ELR (cell line): ENCODE data around the gene IGF2R.
"Not testable (repeated sequence)": the region's sequence is repeated elsewhere in the genome, so short reads cannot be mapped to it uniquely, and the experiment has no call there.

Experiments used
- DNase-seq: peaks from one replicate; pipeline ENCODE4 v3.0.0-alpha.2; 2015; ENCODE audit warnings: low read depth

The IGF2R gene

DNA sequence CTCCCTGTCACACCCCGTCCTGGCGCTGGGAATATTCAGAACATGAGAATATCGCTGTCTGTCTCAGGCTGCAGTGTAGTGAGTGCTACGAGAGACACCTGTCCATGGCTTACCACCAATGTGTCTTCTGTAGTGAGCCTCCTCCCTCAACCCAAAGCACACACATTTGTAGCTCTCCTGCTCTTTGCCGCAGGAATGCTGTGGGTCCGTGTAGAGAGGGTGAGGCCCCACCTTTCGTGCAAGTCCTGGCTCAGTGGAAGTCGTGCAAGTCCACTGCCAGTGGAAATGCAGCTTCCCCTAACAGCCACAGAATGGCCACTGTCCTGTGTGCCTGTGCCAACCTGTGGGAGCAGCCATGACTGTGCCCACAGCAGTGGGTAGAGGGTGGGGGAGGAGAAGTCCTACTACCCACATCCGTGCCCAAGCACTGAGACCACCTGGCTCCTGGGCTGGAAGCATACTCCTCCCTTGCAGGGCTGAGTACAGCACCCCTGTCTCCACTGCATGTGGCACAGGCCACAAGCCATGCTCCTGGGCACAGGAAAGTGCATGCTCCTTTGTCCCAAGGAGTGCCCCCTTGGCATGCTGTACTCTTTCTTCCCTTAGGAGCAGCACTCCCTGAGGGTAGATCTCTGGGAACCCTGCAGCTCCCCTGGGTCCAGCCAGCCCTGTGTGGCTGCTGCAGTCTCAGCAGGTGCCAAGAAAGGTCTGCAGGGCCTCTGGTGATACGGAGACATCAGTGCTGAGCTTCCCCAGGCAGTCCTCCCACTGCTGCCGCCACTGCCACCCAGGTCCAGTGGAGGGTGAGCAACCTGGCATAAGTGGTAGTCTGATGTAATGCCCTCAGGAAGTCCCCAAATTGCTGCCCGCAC, 28.0 kb downstream of the IGF2R start:
- DNase-seq: no peak

DNA sequence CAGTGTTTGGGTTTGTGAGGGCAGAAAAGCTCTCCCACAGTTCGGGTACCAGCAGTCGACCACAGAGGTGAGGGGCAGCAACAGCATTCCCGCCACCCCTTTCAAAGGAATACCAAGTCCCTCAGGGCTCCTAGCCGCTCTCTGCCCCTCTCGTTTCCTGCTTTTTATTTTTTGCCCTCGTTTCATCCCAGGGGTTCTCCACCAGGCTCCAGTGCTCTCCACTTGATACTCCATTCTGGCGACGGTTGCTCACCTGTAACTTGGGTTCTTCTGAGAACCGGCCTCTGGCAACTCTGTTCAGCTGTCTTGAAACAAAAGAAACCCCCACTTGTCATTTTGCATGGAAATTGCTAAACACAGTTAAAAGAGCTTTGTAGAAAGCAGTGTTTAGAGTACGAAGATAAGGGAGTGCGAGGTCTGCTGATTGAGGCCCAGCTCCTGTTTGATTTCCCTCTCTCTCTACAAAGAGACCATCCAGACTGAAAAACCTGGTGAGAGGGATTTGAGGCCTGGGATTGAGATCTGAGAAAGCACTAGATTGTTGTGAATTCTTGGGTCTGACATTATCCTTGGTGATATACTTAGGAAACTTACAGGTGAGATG, 28.7 kb downstream of the IGF2R start:
- no peak for DNase-seq

DNA sequence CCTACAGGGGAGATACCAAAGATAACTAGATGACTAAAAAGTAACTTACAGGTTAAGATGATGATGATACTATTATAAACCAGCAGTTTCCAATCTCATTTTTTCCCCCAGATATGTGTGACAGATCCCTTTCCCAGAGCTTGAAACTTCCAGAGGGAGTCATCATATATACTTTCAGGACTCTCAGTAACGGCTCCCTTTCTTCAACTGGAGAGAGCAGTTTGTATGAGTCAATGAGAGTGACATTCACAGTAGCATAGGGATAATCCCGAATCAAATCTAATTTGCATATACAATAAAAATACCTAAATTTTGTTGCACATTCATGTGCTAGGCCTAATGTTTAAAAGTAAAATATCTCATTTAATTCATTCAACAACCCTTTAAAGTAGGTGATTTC, 29.7 kb downstream of the IGF2R start:
- no peak for DNase-seq

DNA sequence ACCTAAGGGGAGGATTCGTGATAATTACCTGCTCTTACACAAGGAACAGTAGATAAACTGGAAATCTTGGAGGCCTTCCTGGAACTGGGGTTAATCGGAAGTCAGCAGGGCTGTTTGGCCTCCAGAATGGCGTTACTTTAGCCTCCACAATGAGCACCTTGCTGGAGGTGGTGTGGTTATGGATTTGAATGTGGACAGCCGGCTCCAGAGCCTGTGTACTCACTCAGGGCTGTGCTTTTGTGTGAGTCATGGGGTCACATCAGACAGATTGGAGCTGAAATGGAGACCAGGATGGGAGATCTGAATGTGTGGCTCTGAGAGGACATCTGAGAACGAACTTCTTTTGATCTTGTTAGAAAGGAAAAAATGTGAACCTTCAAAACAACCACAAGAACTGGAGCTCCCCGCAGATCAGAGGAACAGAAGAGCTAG, 30.4 kb downstream of the IGF2R start:
- no peak for DNase-seq

DNA sequence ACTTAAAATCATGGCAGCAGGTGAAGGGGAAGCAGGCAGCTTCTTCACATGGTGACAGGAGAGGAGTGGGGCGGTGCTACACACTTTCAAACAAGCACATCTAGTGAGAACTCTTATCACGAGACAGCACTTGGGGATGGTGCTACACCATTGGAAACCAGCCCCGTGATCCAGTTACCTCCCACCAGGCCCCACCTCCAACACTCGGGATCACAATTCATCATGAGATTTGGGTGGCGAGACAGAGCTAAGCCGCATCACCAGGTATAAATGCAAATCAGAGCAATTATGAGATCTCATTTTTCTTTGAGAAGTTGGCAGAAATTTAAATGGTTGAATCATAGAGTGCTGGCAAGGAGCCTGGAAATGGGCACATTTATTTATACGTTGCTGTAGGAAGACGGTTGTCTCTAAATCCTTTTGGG, 31.4 kb downstream of the IGF2R start:
- DNase-seq: no peak

DNA sequence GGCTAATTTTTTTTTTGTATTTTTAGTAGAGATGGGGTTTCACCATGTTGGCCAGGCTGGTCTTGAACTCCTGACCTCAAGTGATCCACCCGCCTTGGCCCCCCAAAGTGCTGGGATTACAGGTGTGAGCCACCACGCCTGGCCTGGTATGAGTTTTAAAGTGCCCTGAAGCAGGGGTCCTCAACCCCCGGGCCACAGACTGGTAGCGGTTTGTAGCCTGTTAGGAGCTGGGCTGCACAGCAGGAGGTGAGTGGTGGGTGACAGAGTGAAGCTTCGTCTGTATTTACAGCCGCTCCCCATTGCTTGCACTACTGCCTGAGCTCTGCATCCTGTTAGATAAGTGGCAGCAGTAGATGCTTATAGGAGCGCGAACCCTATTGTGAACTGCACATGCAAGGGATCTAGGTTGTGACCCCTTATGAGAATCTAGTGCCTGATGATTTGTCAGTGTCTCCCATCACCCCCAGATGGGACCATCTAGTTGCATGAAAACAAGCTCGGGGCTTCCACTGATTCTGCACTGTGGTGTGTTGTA, 32.1 kb downstream of the IGF2R start:
- not testable (repeated sequence) for DNase-seq

DNA sequence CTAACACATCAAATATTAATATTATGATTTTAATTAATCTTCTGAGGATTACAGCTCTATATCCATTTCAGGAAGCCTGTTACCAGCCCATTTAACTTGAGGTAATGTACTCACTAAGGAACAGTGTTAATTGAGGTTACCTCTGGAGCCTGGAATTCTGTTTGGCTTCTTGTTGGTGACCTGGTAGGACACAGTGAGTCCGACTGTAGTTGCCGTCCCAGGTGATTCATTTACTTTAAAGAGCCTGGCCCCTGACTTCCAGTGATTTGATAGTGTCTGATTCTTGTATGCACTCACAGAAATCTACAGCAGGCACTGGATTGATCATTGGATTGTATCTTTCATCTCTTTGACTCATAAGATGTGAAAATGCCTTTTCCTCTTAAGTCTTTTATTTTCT, 34.0 kb downstream of the IGF2R start:
- DNase-seq: no peak

DNA sequence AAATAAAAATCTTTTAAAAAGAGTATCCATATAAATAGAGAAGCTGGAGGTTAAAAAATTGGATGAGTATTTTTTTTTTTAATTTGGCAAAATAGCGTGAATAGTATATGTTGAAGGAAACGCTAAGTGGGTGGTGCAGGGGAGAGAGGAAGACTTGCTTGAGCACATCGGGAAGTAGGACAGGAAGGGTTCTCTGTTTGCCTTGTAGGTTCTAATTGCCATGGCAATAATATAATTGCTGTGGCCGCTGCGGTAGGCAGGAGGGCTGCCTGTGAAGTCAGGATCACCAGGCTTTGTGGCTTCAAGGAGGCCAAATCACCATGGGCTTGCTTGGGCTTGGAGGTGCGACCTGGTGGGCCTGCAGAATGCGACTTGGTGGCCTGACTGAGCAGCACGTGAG, 35.1 kb downstream of the IGF2R start:
- DNase-seq: no peak

DNA sequence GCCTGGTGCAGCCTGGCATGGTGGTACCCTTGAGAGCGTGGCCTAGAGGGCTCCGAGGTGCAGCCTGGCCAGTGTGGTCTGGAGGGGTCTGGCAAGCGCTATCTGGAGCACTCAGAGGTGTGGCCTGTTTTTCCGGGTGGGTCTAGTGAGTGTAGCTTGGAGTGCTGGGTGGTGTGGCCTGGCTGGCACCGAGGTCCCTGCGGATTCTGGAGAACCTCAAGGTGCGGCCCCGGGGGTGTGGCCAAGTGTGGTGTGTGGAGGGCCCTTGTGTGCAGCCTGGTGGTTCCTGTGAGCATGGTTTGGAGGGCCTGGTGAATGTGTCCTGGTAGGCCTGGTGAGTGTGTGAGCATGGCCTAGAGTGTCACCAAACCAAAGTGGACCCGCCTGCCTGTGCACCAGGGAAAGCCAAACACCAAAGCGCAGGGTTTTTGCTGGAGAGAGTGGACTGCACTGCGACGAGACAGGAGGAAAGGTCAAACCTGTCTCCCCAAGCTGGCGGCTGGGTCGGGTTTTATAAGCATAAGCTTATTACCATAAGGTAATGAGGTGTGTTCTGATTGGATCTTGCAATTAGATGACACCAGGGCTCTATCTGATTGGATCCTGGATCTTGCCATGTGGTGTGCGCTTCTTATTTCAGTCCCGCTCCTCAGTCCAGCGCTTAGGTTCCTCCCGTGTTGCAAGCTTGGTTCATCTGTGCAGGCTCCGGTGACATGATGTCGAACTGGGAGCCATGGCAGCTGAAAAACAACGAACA, 35.7 kb downstream of the IGF2R start:
- DNase-seq: no peak

DNA sequence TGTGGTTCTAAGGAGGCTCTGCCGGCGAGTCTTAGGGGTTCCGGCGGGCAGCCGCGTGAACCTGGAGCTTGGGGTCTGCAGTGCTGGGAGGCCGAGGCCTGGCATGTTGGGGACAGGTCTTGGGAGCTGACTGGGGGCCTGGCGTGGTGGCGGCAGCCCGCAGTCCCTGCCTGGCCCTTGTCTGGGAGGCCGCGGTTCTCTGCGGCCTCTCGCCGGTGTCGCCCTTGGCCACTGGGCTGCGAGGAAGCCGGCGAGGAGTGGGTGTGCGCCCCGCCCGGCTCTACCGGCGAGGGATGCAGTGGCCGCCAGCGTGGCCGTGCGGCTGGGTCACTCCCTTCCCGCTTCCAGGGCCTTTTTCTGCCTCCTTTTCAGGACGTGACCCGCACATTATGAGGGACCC, 36.3 kb downstream of the IGF2R start:
- no peak for DNase-seq

DNA sequence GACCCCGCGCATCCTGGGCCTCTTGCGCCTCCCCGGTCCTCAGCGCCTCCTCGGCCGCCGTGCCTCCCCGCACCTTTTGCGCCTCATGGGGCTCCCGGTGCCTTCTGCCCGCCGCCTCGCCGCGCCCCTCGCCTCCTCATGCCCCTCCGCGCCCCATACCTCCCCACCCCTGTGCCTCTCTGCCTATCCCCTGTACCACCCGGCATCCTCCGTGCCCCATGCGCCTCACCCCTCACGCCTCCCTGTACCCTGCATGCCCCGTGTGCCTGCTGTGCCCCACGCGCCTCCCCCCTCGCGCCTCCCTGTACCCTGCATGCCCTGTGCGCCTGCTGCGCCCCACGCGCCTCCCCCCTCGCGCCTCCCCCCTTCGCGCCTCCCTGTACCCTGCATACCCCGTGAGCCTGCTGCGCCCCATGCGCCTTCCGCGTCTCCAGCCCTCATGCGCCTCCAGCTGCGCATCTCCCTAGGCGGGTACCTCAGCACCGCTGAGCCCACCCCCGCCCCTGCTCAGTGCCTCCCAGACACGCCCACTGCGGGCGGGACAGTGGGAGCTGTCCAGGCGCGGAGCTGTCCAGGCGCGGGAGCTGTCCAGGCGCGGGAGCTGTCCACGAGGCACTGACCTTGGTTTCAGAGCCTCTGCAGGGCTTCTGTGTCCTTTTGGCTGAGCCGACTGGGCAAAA, 37.1 kb downstream of the IGF2R start:
- DNase-seq: no peak

DNA sequence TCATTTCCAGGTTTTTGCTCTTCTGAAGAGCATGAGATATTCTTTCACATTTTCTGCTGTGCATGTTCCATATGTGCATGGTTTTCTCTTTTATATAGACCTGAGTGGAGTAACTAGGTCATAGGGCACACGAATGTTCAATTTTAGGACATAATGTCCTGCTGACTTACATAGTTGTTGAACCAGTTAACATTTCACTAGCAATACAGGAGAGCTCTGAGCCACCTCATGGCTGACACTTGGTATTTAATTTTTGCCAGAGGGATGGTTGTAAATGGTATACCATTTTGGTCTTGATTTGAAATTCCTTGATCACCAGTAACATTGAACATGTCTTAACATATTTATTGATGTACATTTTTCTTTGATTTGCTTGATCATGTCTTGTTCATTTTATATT, 38.3 kb downstream of the IGF2R start:
- no peak for DNase-seq

DNA sequence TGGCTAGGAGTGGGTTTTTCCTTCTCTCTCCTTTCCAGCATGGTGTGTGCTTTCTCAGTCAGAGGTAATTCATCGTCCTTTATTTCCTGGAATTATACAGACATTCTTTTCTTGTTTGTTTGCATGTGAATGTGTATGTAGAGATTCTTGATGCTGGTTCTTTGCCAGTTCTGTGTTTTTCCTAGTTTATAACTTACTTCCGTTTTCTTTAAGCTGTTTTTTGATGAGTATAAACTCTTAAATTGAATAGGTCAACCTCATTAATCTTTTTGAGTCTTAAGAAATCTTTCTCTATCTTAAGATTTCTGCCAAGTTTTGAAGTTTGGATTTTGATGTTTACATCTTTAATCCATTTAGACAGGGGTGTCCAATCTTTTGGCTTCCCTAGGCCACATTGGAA, 38.7 kb downstream of the IGF2R start:
- no peak for DNase-seq

DNA sequence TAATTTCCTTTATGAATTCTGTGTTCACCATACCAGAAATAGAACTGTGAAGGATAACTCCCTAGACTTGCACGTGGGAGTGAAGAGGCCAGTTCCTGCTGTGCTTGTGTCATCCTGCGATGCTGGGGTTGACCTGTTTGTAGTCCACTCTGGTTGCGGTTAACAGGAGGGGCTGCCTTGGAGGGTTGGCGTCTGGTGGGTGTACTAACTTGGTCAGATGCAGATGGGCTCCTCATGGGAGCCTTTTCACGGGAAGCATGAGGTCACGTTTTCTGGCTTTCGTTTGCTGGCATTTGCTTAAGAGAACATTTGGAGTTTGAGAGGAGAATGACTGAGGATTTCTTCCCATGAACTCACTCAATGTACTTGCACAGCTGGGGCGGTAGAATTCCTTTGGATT, 41.2 kb downstream of the IGF2R start:
- peak; percentile 26 for DNase-seq

DNA sequence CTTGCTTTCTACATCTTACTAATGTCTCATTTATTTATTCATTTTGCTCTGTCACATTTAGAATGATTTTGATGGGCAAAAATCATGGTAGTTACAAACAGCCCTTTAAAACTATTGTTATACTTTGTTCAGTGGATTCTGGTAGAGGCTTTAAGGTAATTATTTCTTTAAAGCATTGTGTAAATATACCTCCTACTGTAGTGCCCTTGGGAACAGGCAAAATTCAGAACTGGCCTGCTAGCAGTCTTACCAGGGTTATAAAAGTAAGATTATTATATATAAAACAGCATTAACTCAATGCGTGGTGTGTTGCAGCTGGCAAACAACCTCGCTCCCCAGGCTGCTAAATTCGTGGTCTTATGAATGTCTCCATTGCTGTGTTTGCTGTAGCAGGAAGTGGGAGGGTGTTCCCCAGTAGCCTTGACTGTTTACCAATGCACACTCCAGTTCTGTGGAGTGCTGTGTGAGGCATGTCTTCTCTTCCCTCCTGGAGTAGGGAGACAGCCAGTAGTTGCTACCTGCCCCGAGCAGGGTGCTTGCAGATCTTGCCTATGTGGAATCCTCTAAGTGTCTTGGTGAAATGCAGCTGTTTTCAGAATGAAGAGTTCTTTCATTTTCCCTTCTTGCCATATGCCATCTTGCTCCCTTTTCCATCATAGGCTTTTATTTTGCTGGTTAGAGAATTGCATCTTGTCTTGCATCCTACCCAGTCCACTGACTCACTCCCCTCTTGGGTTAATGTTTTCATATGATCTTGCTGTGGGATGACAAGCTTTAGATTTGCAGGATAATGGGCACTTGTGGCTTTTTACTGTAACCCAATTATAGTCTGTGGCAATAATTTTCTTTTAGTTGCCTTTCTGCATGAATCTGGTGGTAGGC, 45.3 kb downstream of the IGF2R start:
- no peak for DNase-seq

DNA sequence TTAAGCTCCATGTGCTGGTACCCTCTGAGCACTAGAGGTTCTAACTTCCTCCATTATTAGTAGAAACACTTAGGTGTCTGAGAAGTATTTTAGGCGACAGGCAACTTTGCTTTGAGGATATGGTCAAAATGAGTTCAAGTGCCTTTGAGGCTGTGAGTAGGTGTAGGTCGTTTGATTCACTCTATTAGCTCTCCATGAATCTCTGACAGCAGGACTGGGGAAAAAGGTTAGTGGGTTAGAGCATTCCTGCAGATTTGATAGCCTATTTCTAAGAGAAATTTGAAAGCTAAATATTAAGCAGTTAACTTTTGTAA, 45.9 kb downstream of the IGF2R start:
- DNase-seq: no peak

DNA sequence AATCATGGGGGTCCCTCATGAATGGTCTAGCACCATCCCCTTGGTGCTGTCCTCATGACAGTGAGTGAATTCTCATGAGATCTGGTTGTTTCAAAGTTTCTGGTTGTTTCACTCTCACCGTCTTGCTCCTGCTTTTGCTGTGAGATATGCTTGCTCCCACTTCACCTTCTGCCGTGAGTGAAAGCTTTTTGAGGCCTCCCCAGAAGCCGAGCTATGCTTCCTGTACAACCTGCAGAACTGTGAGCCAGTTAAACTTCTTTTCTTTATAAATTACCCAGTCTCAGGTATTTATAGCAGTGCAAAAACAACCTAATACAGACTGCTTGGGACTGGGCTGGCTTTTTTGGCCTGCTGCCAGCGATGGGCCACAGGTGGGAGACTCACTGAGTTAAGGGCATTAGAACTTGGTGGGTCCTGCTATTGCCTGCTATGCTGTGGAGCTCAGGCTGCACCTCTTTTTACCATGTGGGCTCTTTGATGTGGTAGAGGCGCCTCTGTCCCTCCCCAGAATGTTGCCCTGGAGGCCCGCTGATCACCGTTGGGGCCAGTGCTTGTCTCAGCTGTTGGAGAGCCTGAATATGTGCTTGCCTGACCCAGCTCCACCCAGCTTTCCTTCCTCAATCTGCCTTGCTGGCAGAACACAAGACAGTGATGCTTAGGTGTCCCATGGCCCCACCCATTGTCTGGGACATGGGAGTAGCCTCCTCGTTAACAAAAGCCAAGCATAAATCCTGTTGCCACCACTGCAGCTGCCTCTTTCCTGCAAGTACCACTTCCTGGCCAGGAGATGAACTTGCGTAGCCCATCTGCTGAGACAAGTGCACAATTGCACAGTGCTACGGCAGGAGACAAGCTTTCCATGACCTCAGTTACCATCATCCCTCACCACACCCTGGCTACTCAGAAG, 47.1 kb downstream of the IGF2R start:
- DNase-seq: no peak

DNA sequence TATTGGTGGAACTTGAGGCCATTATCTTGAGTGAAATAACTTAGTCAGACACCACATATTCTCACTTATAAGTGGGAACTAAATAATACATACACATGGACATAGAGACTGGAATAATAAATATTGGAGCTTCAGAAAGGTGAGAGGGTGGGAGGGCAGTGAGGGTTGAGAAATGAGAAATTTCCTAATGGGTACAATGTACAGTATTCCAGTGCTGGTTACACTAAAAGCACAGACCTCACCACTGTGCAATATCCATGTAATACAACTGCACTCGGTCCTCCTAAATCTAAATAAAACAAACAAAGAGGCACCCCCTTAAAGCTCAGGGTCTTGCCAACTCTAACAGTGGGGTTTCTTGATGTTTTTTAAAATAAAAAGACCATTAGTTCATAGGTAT, 53.2 kb downstream of the IGF2R start:
- no peak for DNase-seq

DNA sequence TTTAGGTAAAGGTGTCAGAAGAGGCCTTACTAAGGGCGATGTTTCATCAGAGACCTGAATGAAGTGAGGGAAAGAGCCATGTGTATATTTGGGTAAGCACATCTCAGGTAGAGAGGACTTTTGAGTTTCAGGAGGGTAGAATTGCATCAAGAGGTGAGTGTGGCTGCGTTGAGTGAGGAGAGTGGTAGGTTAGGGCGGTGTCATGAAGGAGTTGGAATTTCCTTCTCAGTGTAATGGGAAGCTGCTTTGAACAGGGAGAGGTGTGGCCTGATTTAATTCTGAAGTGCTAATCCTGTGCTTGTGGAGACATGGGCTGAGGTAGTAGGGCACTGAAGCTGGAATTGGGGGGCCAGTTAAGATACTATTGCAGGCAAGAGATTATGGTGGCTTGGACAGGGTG, 53.9 kb downstream of the IGF2R start:
- no peak for DNase-seq

DNA sequence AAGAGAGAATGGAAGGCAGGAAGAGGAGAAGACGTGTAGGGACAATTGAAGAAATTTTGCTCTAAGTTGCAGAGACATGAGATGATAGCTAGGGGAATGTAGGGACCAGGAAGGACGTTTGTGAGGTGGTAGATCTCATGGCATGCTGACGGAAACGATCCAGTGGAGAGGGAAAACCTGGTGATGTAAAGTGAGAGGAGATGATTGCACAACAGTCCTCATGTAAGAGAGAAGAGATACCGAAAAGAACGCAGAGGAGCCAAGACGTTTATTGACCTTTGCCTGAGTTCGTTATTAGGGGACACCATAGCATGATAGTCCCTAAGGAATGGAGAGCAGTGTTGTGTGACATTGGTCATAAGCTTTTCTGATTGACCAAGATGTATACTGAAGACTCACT, 55.3 kb downstream of the IGF2R start:
- no peak for DNase-seq
